ENCODE measurements around the gene INO80B.

DNA sequence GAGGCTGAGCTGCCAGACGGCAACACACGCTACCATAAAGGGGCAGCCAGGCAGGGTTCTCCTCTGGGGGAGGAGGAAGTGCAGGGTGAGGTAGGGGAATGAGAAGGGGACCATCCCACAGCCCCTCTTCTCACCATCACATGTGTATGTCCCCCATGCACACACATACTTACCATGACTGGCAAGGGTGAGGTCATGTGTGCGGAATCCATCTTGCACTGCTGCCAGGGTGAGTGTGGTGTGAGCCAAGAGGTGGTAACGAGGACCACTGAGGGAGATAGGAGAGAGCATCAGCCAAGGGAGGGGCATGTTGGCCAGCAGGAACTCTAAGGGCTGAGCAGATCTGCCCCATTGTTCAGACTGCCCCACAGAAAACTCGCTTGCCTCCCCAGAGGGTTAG lies 26.2 kb upstream of the INO80B start:
- TF ChIP-seq, protein P1, sequence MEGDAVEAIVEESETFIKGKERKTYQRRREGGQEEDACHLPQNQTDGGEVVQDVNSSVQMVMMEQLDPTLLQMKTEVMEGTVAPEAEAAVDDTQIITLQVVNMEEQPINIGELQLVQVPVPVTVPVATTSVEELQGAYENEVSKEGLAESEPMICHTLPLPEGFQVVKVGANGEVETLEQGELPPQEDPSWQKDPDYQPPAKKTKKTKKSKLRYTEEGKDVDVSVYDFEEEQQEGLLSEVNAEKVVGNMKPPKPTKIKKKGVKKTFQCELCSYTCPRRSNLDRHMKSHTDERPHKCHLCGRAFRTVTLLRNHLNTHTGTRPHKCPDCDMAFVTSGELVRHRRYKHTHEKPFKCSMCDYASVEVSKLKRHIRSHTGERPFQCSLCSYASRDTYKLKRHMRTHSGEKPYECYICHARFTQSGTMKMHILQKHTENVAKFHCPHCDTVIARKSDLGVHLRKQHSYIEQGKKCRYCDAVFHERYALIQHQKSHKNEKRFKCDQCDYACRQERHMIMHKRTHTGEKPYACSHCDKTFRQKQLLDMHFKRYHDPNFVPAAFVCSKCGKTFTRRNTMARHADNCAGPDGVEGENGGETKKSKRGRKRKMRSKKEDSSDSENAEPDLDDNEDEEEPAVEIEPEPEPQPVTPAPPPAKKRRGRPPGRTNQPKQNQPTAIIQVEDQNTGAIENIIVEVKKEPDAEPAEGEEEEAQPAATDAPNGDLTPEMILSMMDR (IDR thresholded peaks at IDR 0.05) = no peak
- TF ChIP-seq REST (IDR thresholded peaks at IDR 0.05; ENCODE audit: insufficient read depth in 1 of 2, low read depth in 2 of 2, low read length in 1 of 2) (no peak), POLR2AphosphoS5 (IDR thresholded peaks at IDR 0.05; ENCODE audit: low read depth, low read length) (no peak), SIN3A (IDR thresholded peaks at IDR 0.05; ENCODE audit: borderline replicate concordance, insufficient read depth, low read depth, low read length) (no peak)
